Right lobe of liver (tissue), 4 donors: ENCODE data around the gene CD9.

ENCODE experiments used
- CTCF ChIP-seq, 4 donors: fragments of 200-600 bp in 3 of 4; fragments of 450-650 bp in 1 of 4; IDR thresholded peaks; one replicate each; pipeline versions ENCODE4 v1.5.1 to v1.8.0; 2016 to 2022; ENCODE audit warnings: antibody characterized with exemption in 4 of 4, mild to moderate bottlenecking in 2 of 4
- POLR2A ChIP-seq: fragments of 450-650 bp; IDR thresholded peaks from one replicate; pipeline ENCODE4 v1.6.1; 2017; ENCODE audit warnings: antibody characterized with exemption, mild to moderate bottlenecking
- donor health status: DM: no; HTN: no; CAD: no.
- donor health status: DM: no; HTN: no; CAD: no.
- donor health status: DM: no; HTN: yes; CAD: no.

GRCh38 chr12:6182279-6182898 is 17.8 kb upstream of the CD9 start:
- TF ChIP-seq CTCF (IDR thresholded peaks at IDR 0.05) (no peak), POLR2A (peak; percentile 69)
